HCT116 (cell line): ENCODE data around the gene TEX19. TPM values are rescaled to one million over a fixed set of nuclear protein-coding genes. Genes with fewer than 3 reads are reported as not detected.

Experiments used
- ATAC-seq: fragments of 200-7000 bp; cut with Tn5 transposase; 2 replicates; pipeline ENCODE4 v1.9.1; 2020; ENCODE audit warnings: mild to moderate bottlenecking, moderate library complexity
- BruUV-seq: library from RNA; stranded (reverse); fragments of 400-500 nt; replicated peaks from 2 replicates; lab custom pipeline; 2021; lab: Mats Ljungman, UMichigan
- CTCF ChIA-PET: fragments of 300-600 bp; sonication (Branson Sonifier 250); formaldehyde crosslinking; loops from one replicate; lab custom pipeline; 2021; ENCODE audit warnings: antibody characterized with exemption; lab: Charles Lee
- POLR2A ChIA-PET: fragments of 300-600, 350-600 bp; sonication (Branson Sonifier 250); formaldehyde crosslinking; loops from one replicate; lab custom pipeline; 2021; ENCODE audit warnings: antibody characterized with exemption; lab: Charles Lee
- RAD21 ChIA-PET, 2 experiments: fragments of 300-600 bp; sonication (Branson Sonifier 250); formaldehyde crosslinking; loops; one replicate each; lab custom pipeline; 2023; ENCODE audit warnings: low total read pairs in 2 of 2; ENCODE audit not compliant: uncharacterized antibody in 2 of 2, unreplicated experiment in 2 of 2, low non-redundant PET in 1 of 2; lab: Charles Lee
- DNase-seq: peaks from one replicate; pipeline ENCODE4 v3.0.0-alpha.2; 2010; ENCODE audit warnings: low read depth, low spot score
- H2AFZ ChIP-seq: fragments of 200-600 bp; shearing (Covaris generic), sonication (generic); 2 replicates; pipeline ENCODE4 v1.6.1; 2017; ENCODE audit warnings: low read depth, mixed run types, mixed read lengths, antibody characterized with exemption, low read length; ENCODE audit not compliant: poor library complexity, severe bottlenecking
- H3K27ac ChIP-seq: 2 replicates; pipeline ENCODE4 v1.5.1; 2012; ENCODE audit warnings: low read depth, low read length
- H3K27me3 ChIP-seq: fragments of 200-600 bp; sonication (generic); 2 replicates; pipeline ENCODE4 v1.6.1; 2016; ENCODE audit warnings: mixed run types, low read length, mixed read lengths; ENCODE audit not compliant: insufficient read depth
- H3K36me3 ChIP-seq, 2 experiments: fragments of 200-500 bp in 1 of 2; fragments of 200-600 bp in 1 of 2; sonication (Bioruptor generic) in 1 of 2; sonication (generic) in 1 of 2; 2 replicates each; pipeline versions ENCODE4 v1.5.1 to v1.6.1; 2014 to 2016; ENCODE audit warnings: low read length in 2 of 2, inconsistent platforms in 1 of 2, mixed read lengths in 1 of 2, mixed run types in 1 of 2; ENCODE audit not compliant: insufficient read depth in 2 of 2, control insufficient read depth in 1 of 2
- H3K4me1 ChIP-seq, 2 experiments: fragments of 200-600 bp in 1 of 2; sonication (generic) in 1 of 2; 2 replicates each; pipeline versions ENCODE4 v1.5.1 to v1.6.1; 2012 to 2017; ENCODE audit warnings: low read length in 2 of 2, inconsistent platforms in 1 of 2, mild to moderate bottlenecking in 1 of 2, mixed read lengths in 1 of 2, mixed run types in 1 of 2, moderate library complexity in 1 of 2; ENCODE audit not compliant: insufficient read depth in 2 of 2, control insufficient read depth in 1 of 2
- H3K4me2 ChIP-seq: fragments of 200-600 bp; sonication (generic); 2 replicates; pipeline ENCODE4 v1.6.1; 2017; ENCODE audit warnings: mixed run types, low read length, mixed read lengths
- H3K4me3 ChIP-seq, 2 experiments: fragments of 200-600 bp in 1 of 2; sonication (generic) in 1 of 2; replicated peaks in 1 of 2; 2 replicates each; pipeline ENCODE4 v1.5.1; 2011 to 2016; ENCODE audit warnings: low read length in 2 of 2, control low read depth in 1 of 2, low read depth in 1 of 2, mild to moderate bottlenecking in 1 of 2, mixed read lengths in 1 of 2, mixed run types in 1 of 2
- H3K79me2 ChIP-seq: fragments of 200-600 bp; sonication (generic); 2 replicates; pipeline ENCODE4 v1.6.1; 2017; ENCODE audit warnings: mild to moderate bottlenecking, mixed run types, low read length, moderate library complexity, mixed read lengths; ENCODE audit not compliant: insufficient read depth
- H3K9ac ChIP-seq: fragments of 200-600 bp; sonication (generic); 2 replicates; pipeline ENCODE4 v1.6.1; 2016; ENCODE audit warnings: low read length, mixed read lengths
- H3K9me2 ChIP-seq: fragments of 200-600 bp; sonication (generic), shearing (Covaris generic); 2 replicates; pipeline ENCODE4 v1.6.1; 2017; ENCODE audit warnings: mixed run types, mild to moderate bottlenecking, moderate library complexity; ENCODE audit not compliant: insufficient read depth
- H3K9me3 ChIP-seq, 2 experiments: fragments of 200-500 bp in 1 of 2; fragments of 200-600 bp in 1 of 2; sonication (Bioruptor generic) in 1 of 2; sonication (generic) in 1 of 2; 2 replicates each; pipeline ENCODE4 v1.6.1; 2014 to 2017; ENCODE audit warnings: low read length in 2 of 2, mixed read lengths in 2 of 2, inconsistent platforms in 1 of 2, low read depth in 1 of 2, mild to moderate bottlenecking in 1 of 2, mixed run types in 1 of 2, moderate library complexity in 1 of 2; ENCODE audit not compliant: control insufficient read depth in 1 of 2, insufficient read depth in 1 of 2
- H4K20me1 ChIP-seq: fragments of 200-600 bp; sonication (generic), shearing (Covaris generic); 2 replicates; pipeline ENCODE4 v1.6.1; 2017; ENCODE audit warnings: mixed run types, mild to moderate bottlenecking, moderate library complexity; ENCODE audit not compliant: insufficient read depth
- CBX3 ChIP-seq: IDR thresholded peaks from 2 replicates; pipeline ENCODE4 v1.6.1; 2012; ENCODE audit warnings: low read depth
- CEBPB ChIP-seq: IDR thresholded peaks from 2 replicates; pipeline ENCODE4 v1.6.1; 2012; ENCODE audit warnings: low read depth
- EGR1 ChIP-seq: IDR thresholded peaks from 2 replicates; pipeline ENCODE4 v1.6.1; 2012; ENCODE audit warnings: low read depth
- EZH2 ChIP-seq: fragments of 200-600 bp; sonication (generic); IDR thresholded peaks from 2 replicates; pipeline ENCODE4 v1.6.1; 2017; ENCODE audit warnings: antibody characterized with exemption, mixed run types
- EZH2phosphoT487 ChIP-seq: fragments of 200-600 bp; IDR thresholded peaks from 2 replicates; pipeline ENCODE4 v1.6.1; 2018; ENCODE audit warnings: antibody characterized with exemption, borderline replicate concordance
- FOSL1 ChIP-seq: IDR thresholded peaks from 2 replicates; pipeline ENCODE4 v1.6.1; 2012; ENCODE audit warnings: low read depth
- JUND ChIP-seq: IDR thresholded peaks from 2 replicates; pipeline ENCODE4 v1.6.1; 2012
- POLR2A ChIP-seq: IDR thresholded peaks from 2 replicates; pipeline ENCODE4 v1.7.0; 2011; ENCODE audit warnings: borderline replicate concordance; ENCODE audit not compliant: insufficient read depth, insufficient read length; ENCODE audit errors: extremely low read depth
- POLR2AphosphoS5 ChIP-seq: IDR thresholded peaks from 2 replicates; pipeline ENCODE4 v1.6.1; 2011; ENCODE audit warnings: mild to moderate bottlenecking, low read depth, low read length, moderate library complexity
- RAD21 ChIP-seq: IDR thresholded peaks from 2 replicates; pipeline ENCODE4 v1.6.1; 2012; ENCODE audit warnings: low read depth, mild to moderate bottlenecking
- SIN3A ChIP-seq: IDR thresholded peaks from 2 replicates; pipeline ENCODE4 v1.6.1; 2012; ENCODE audit warnings: low read depth
- TCF7L2 ChIP-seq: IDR thresholded peaks from 2 replicates; pipeline ENCODE4 v1.7.0; 2011; ENCODE audit warnings: borderline replicate concordance, inconsistent platforms; ENCODE audit not compliant: insufficient read depth, insufficient read length; ENCODE audit errors: extremely low read depth
- YY1 ChIP-seq: IDR thresholded peaks from 2 replicates; pipeline ENCODE4 v1.6.1; 2011; ENCODE audit warnings: low read length, low read depth, moderate library complexity, mild to moderate bottlenecking; ENCODE audit not compliant: insufficient replicate concordance; ENCODE audit errors: extremely low read depth
- ZNF274 ChIP-seq: fragments of 200-500 bp; sonication (Bioruptor generic); IDR thresholded peaks from 2 replicates; pipeline ENCODE4 v1.6.1; 2014; ENCODE audit warnings: mild to moderate bottlenecking, low read depth, low read length, inconsistent platforms
- intact Hi-C: fragments of 100-400 bp; cut with micrococcal nuclease; formaldehyde crosslinking; loops from 2 replicates; pipeline ENCODE4 v1.10.0; 2022
- total RNA-seq: library from RNA; stranded (reverse); gene quantifications from one replicate; pipeline ENCODE4 v1.2.1, GENCODE V29; 2021; ENCODE audit not compliant: unreplicated experiment
- TF ChIP-seq, protein P1 (sequence below): IDR thresholded peaks from 2 replicates; pipeline ENCODE4 v1.6.1; 2012
- TF ChIP-seq, protein P2 (sequence below): IDR thresholded peaks from 2 replicates; pipeline ENCODE4 v1.6.1; 2012; ENCODE audit warnings: low read depth
- TF ChIP-seq, protein P3 (sequence below): IDR thresholded peaks from 2 replicates; pipeline ENCODE4 v1.6.1; 2011; ENCODE audit warnings: mild to moderate bottlenecking, low read length, moderate library complexity; ENCODE audit not compliant: insufficient replicate concordance; ENCODE audit errors: extremely low read depth
- TF ChIP-seq, protein P4 (sequence below), 3 experiments: fragments of 200-600 bp in 1 of 3; sonication (generic) in 1 of 3; IDR thresholded peaks in 2 of 3; conservative IDR thresholded peaks in 1 of 3; 2 replicates each; pipeline ENCODE4 v1.5.1; 2012 to 2017; ENCODE audit warnings: low read depth in 2 of 3, low read length in 2 of 3, antibody characterized with exemption in 1 of 3, borderline replicate concordance in 1 of 3, control low read depth in 1 of 3, mild to moderate bottlenecking in 1 of 3, mixed read lengths in 1 of 3, mixed run types in 1 of 3, moderate library complexity in 1 of 3; ENCODE audit not compliant: insufficient read depth in 1 of 3

Gene TEX19
- total RNA-seq, 1 experiment from 2014 or later: 2.1 TPM

DNA sequence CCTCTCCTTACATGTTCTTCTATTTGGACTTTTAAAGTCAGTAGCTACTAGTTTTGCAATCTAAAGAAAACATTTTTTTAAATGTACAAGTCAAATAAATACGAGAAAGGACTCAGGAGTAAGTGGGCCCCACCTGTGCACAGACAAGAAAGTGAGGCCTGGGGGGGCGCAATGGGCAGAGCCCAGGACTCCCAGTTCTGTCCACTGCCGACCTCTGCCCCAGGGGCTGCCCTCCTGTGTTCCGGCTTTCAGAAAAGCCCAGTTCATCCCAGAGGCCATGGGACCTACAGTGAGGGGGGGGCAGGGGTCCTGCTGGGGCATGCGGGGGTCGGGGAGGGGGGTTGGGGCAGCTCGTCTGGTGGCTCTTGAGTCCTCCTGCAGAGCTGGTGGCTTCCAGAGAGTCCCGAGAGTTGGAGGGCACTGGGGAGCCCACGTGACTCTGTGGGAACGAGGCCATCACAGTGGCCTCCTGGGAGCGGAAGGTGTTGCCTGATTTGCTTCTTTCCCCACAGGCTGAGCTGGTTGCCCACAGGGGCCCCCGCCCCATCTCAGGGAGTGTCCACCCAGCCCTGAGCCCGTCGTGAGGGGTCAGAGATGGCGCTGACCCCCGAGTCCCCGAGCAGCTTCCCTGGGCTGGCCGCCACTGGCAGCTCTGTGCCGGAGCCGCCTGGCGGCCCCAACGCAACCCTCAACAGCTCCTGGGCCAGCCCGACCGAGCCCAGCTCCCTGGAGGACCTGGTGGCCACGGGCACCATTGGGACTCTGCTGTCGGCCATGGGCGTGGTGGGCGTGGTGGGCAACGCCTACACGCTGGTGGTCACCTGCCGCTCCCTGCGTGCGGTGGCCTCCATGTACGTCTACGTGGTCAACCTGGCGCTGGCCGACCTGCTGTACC is 14.9 kb downstream of the TEX19 start:
- peak; percentile 21; the same call in 1 of the 2 replicates for ATAC-seq
- no peak overlapping the region for H3K9ac ChIP-seq
- ChIA-PET CTCF (no interaction called here), RAD21 (no interaction called here), POLR2A (no interaction called here)
- no peaks in the 10 kb centered on the region for H3K27me3 ChIP-seq
- no peaks in the 10 kb centered on the region for H3K36me3 ChIP-seq
- no peaks in the 10 kb centered on the region for H3K9me3 ChIP-seq
- H4K20me1 ChIP-seq: no peaks in the 10 kb centered on the region
- DNase-seq: no peak
- intact Hi-C loops: no loop called here
- no peaks in the 10 kb centered on the region for H3K79me2 ChIP-seq
- H3K4me3 ChIP-seq: no peak overlapping the region
- no peaks in the 10 kb centered on the region for H3K4me1 ChIP-seq
- no peak overlapping the region for H3K4me2 ChIP-seq
- H3K27ac ChIP-seq: no peak overlapping the region
- H2AFZ ChIP-seq: no peak overlapping the region
- H3K9me2 ChIP-seq: no peaks in the 10 kb centered on the region
- TF ChIP-seq, protein P1, sequence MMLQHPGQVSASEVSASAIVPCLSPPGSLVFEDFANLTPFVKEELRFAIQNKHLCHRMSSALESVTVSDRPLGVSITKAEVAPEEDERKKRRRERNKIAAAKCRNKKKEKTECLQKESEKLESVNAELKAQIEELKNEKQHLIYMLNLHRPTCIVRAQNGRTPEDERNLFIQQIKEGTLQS: no peak
- TF ChIP-seq EZH2: no peak
- TF ChIP-seq JUND: no peak
- TF ChIP-seq SIN3A: no peak
- TF ChIP-seq ZNF274: no peak
- TF ChIP-seq, protein P2, sequence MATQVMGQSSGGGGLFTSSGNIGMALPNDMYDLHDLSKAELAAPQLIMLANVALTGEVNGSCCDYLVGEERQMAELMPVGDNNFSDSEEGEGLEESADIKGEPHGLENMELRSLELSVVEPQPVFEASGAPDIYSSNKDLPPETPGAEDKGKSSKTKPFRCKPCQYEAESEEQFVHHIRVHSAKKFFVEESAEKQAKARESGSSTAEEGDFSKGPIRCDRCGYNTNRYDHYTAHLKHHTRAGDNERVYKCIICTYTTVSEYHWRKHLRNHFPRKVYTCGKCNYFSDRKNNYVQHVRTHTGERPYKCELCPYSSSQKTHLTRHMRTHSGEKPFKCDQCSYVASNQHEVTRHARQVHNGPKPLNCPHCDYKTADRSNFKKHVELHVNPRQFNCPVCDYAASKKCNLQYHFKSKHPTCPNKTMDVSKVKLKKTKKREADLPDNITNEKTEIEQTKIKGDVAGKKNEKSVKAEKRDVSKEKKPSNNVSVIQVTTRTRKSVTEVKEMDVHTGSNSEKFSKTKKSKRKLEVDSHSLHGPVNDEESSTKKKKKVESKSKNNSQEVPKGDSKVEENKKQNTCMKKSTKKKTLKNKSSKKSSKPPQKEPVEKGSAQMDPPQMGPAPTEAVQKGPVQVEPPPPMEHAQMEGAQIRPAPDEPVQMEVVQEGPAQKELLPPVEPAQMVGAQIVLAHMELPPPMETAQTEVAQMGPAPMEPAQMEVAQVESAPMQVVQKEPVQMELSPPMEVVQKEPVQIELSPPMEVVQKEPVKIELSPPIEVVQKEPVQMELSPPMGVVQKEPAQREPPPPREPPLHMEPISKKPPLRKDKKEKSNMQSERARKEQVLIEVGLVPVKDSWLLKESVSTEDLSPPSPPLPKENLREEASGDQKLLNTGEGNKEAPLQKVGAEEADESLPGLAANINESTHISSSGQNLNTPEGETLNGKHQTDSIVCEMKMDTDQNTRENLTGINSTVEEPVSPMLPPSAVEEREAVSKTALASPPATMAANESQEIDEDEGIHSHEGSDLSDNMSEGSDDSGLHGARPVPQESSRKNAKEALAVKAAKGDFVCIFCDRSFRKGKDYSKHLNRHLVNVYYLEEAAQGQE: no peak
- no peak for TF ChIP-seq RAD21
- no peak for TF ChIP-seq EZH2phosphoT487
- TF ChIP-seq, protein P3, sequence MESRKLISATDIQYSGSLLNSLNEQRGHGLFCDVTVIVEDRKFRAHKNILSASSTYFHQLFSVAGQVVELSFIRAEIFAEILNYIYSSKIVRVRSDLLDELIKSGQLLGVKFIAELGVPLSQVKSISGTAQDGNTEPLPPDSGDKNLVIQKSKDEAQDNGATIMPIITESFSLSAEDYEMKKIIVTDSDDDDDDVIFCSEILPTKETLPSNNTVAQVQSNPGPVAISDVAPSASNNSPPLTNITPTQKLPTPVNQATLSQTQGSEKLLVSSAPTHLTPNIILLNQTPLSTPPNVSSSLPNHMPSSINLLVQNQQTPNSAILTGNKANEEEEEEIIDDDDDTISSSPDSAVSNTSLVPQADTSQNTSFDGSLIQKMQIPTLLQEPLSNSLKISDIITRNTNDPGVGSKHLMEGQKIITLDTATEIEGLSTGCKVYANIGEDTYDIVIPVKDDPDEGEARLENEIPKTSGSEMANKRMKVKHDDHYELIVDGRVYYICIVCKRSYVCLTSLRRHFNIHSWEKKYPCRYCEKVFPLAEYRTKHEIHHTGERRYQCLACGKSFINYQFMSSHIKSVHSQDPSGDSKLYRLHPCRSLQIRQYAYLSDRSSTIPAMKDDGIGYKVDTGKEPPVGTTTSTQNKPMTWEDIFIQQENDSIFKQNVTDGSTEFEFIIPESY: no peak
- no peak for TF ChIP-seq CBX3
- no peak for TF ChIP-seq TCF7L2
- no peak for TF ChIP-seq EGR1
- no peak for TF ChIP-seq POLR2A
- TF ChIP-seq FOSL1: no peak
- TF ChIP-seq CEBPB: no peak
- TF ChIP-seq, protein P4, sequence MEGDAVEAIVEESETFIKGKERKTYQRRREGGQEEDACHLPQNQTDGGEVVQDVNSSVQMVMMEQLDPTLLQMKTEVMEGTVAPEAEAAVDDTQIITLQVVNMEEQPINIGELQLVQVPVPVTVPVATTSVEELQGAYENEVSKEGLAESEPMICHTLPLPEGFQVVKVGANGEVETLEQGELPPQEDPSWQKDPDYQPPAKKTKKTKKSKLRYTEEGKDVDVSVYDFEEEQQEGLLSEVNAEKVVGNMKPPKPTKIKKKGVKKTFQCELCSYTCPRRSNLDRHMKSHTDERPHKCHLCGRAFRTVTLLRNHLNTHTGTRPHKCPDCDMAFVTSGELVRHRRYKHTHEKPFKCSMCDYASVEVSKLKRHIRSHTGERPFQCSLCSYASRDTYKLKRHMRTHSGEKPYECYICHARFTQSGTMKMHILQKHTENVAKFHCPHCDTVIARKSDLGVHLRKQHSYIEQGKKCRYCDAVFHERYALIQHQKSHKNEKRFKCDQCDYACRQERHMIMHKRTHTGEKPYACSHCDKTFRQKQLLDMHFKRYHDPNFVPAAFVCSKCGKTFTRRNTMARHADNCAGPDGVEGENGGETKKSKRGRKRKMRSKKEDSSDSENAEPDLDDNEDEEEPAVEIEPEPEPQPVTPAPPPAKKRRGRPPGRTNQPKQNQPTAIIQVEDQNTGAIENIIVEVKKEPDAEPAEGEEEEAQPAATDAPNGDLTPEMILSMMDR (IDR thresholded peaks at IDR 0.05 in 2 of 3, conservative IDR thresholded peaks at IDR 0.05 in 1 of 3; ENCODE audit: borderline replicate concordance in 1 of 3, insufficient read depth in 1 of 3, low read depth in 2 of 3, low read length in 2 of 3): no peak
- TF ChIP-seq YY1: no peak
- no peak for TF ChIP-seq POLR2AphosphoS5
- TF ChIP-seq, all 23 proteins: peak for 0
- no TSS peak for BruUV-seq
